SK-N-SH (cell line): ENCODE results near the gene POGLUT3.

Experiments
- POLR2AphosphoS5 ChIP-seq: IDR thresholded peaks from 2 replicates; pipeline ENCODE4 v1.6.1; 2012; ENCODE audit warnings: low read depth, low read length
- TF ChIP-seq, protein P1 (sequence below): fragments of 200-600 bp; sonication (generic); IDR thresholded peaks from 2 replicates; pipeline ENCODE4 v1.6.1; 2017; ENCODE audit warnings: antibody characterized with exemption, mild to moderate bottlenecking, moderate library complexity
- TF ChIP-seq, protein P2 (sequence below): IDR thresholded peaks from 2 replicates; pipeline ENCODE4 v1.4.0; 2012; ENCODE audit warnings: low read depth

DNA sequence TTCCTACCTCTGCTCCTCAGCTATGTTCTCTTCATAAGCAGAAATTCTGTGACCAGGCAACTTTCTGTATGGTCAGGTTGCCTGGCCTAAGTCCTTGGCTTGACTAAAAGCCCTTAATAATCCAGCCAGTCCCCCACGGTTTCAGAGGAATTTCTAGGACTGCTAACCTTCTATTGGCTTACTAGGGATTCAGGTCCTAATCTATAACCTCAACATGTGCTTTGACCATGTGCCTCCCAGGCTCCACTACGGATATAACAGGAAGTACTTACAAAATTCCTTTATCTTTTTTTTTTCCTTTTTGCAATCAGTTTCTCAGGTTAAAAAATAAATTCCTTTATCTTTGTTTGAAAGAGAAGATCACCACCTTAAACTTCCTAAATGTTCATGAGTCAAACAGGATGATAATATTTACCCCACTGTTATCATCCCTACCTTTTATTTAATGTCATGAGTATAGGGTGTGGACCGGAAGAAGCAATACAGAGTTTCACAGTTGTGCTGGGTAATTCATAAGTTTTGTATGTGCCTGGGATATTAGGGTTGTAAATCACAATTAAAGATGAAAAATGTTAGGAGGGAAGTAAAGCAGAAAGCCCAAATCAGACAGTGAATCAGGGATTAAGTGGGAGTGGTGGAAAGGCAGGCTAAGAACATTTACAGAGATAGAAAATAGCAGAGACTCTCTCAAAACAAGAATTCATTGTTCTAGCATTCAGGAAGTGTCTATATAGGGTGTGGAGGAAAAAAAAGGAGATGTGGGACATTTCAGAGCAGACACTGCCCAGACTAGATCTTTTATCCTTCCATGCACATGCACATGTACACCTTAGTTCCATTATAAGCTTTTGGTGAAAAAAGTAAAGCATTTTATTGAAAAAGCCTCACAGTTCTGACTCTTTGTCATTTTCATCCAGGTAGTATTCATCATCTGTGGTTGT is 10.7 kb upstream of the POGLUT3 start:
- TF ChIP-seq, protein P1, sequence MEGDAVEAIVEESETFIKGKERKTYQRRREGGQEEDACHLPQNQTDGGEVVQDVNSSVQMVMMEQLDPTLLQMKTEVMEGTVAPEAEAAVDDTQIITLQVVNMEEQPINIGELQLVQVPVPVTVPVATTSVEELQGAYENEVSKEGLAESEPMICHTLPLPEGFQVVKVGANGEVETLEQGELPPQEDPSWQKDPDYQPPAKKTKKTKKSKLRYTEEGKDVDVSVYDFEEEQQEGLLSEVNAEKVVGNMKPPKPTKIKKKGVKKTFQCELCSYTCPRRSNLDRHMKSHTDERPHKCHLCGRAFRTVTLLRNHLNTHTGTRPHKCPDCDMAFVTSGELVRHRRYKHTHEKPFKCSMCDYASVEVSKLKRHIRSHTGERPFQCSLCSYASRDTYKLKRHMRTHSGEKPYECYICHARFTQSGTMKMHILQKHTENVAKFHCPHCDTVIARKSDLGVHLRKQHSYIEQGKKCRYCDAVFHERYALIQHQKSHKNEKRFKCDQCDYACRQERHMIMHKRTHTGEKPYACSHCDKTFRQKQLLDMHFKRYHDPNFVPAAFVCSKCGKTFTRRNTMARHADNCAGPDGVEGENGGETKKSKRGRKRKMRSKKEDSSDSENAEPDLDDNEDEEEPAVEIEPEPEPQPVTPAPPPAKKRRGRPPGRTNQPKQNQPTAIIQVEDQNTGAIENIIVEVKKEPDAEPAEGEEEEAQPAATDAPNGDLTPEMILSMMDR = no peak
- TF ChIP-seq, protein P2, sequence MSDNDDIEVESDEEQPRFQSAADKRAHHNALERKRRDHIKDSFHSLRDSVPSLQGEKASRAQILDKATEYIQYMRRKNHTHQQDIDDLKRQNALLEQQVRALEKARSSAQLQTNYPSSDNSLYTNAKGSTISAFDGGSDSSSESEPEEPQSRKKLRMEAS = no peak
- no peak for TF ChIP-seq POLR2AphosphoS5
